Measurements from ENCODE around the gene TAP1.
"Not testable (repeated sequence)": the region's sequence is repeated elsewhere in the genome, so short reads cannot be mapped to it uniquely, and the experiment has no call there.

Gene TAP1

GRCh38 chr6:32805404-32805803 is 48.1 kb downstream of the TAP1 start:
- DNase-seq (ENCODE audit: low read depth in 1 of 2, low spot score in 1 of 2) = not testable (repeated sequence)

DNA sequence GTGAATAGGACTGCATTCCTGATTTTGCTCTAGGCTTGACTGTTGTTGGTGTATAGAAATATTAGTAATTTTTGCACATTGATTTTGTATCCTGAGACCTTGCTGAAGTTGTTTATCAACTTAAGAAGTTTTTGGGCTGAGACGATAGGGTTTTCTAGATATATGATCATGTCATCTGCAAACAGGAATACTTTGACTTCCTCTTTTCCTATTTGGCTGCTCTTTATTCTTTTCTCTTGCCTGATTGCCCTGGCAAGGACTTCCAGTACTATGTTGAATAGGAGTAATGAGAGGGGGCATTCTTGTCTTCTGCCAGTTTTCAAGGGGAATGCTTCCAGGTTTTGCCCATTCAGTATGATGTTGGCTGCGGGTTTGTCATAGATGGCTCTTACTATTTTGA is 50.1 kb downstream of the TAP1 start:
- DNase-seq (ENCODE audit: low read depth in 1 of 2, low spot score in 1 of 2) = no peak

GRCh38 chr6:32799740-32800139 is 53.8 kb downstream of the TAP1 start:
- DNase-seq (ENCODE audit: low read depth in 1 of 2, low spot score in 1 of 2) = no peak

GRCh38 chr6:32799168-32799567 is 54.3 kb downstream of the TAP1 start:
- no peak for DNase-seq (ENCODE audit: low read depth in 1 of 2, low spot score in 1 of 2)

GRCh38 chr6:32796848-32797776 is 56.4 kb downstream of the TAP1 start:
- DNase-seq (ENCODE audit: low read depth in 1 of 2, low spot score in 1 of 2) = peak; percentile 52 to 73
